ENCODE measurements around the gene KPNA6.
"Not testable (repeated sequence)": the region's sequence is repeated elsewhere in the genome, so short reads cannot be mapped to it uniquely, and the experiment has no call there.

The KPNA6 gene

DNA sequence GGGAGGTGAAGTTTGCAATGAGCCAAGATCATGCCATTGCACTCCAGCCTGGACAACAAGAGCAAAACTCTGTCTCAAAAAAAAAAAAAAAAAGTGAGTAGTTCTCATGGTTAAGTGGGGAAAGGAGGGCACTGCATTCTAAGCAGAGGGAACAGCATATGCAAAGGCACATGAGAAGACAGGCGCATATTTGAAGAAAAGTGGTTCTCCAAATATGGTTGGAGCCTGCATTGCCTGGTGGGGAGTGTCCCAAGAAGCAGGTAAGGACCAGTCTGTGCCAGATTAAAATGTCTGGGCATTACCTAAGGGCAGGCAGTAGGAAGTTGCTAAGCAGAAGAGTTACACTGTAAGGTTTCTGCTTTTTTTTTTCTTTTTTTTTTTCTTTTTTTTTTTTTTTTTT is 2.5 kb upstream of the KPNA6 start:
- H3K4ac ChIP-seq (ENCODE audit: low read depth, low read length), result no peak overlapping the region
- no peak overlapping the region for H2BK5ac ChIP-seq (ENCODE audit: low read length)
- no peak overlapping the region for H4K5ac ChIP-seq (ENCODE audit: low read length)
- H2BK120ac ChIP-seq (ENCODE audit: low read depth, low read length), result no peak overlapping the region
- H2AK5ac ChIP-seq (ENCODE audit: low read length), result no peak overlapping the region
- DNase-seq, result no peak
- no CpG with 5 or more reads among the region's 1 CpG for whole genome bisulfite sequencing (ENCODE audit: extremely low coverage, insufficient coverage, low lambda C conversion rate)
- H3K27me3 ChIP-seq (ENCODE audit: insufficient read depth, low read length, poor library complexity), result no peaks in the 10 kb centered on the region
- no peaks in the 10 kb centered on the region for H3K36me3 ChIP-seq (ENCODE audit: control insufficient read depth, insufficient read depth, low read length)
- no peaks in the 10 kb centered on the region for H3K4me1 ChIP-seq (ENCODE audit: control insufficient read depth, low read depth, low read length)
- H2BK15ac ChIP-seq (replicated peaks; ENCODE audit: low read depth), result no peak overlapping the region
- H4K8ac ChIP-seq (ENCODE audit: low read depth, low read length), result no peak overlapping the region
- H3K27ac ChIP-seq (ENCODE audit: low read depth, low read length), result no peak overlapping the region
- H3K9ac ChIP-seq (ENCODE audit: low read length), result no peak overlapping the region
- no peak overlapping the region for H3K4me3 ChIP-seq (ENCODE audit: low read length)
- H3K18ac ChIP-seq (ENCODE audit: low read length), result no peak overlapping the region
- H3K56ac ChIP-seq (ENCODE audit: low read length), result no peak overlapping the region
- peaks cover 5% of the 10 kb centered on the region for H3K79me1 ChIP-seq (ENCODE audit: low read length)
- H3K4me2 ChIP-seq (ENCODE audit: low read length), result no peak overlapping the region
- H3K23ac ChIP-seq (ENCODE audit: low read length), result no peak overlapping the region
- H3K79me2 ChIP-seq (ENCODE audit: control insufficient read depth, insufficient read depth, low read length), result peaks cover 22% of the 10 kb centered on the region

DNA sequence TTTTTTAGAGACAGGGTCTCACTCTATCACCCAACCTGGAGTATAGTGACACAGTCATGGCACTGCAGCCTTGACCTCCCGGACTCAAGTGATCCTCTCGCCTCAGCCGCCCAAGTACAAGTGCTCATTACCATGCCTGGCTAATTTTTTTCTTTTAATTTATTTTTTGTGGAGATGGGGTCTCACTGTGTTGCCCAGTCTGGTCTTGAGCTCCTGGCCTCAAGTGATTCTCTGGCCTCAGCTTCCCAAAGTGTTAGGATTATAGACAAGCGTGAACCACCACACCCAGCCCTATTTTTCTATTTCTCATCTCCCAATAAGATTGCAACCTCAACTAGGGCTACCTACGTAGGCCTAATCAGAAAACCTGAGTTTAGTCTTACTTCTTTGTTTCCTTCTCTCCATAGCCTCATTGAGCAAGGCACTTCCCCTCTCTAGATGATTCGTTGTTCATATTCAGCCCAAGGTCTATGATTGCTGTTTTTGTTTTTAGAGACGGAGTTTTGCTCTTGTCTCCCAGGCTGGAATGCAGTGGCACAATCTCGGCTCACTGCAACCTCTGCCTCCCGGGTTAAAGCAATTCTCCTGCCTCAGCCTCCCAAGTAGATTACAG is 1.1 kb upstream of the KPNA6 start:
- Histone ChIP-seq H3K79me2 (ENCODE audit: control insufficient read depth, insufficient read depth, low read length) (peaks cover 34% of the 10 kb centered on the region), H2BK120ac (ENCODE audit: low read depth, low read length) (no peak overlapping the region), H3K27ac (ENCODE audit: low read depth, low read length) (no peak overlapping the region), H2BK5ac (ENCODE audit: low read length) (no peak overlapping the region), H3K4me3 (ENCODE audit: low read length) (no peak overlapping the region), H3K79me1 (ENCODE audit: low read length) (peaks cover 7% of the 10 kb centered on the region), H3K9ac (ENCODE audit: low read length) (no peak overlapping the region), H3K4ac (ENCODE audit: low read depth, low read length) (no peak overlapping the region), H3K4me2 (ENCODE audit: low read length) (no peak overlapping the region), H3K56ac (ENCODE audit: low read length) (no peak overlapping the region), H4K5ac (ENCODE audit: low read length) (no peak overlapping the region), H3K36me3 (ENCODE audit: control insufficient read depth, insufficient read depth, low read length) (no peaks in the 10 kb centered on the region), H3K4me1 (ENCODE audit: control insufficient read depth, low read depth, low read length) (no peaks in the 10 kb centered on the region), H3K23ac (ENCODE audit: low read length) (no peak overlapping the region), H3K18ac (ENCODE audit: low read length) (no peak overlapping the region), H3K27me3 (ENCODE audit: insufficient read depth, low read length, poor library complexity) (no peaks in the 10 kb centered on the region), H2BK15ac (replicated peaks; ENCODE audit: low read depth) (no peak overlapping the region), H4K8ac (ENCODE audit: low read depth, low read length) (no peak overlapping the region), H2AK5ac (ENCODE audit: low read length) (no peak overlapping the region)
- no peak for DNase-seq
- WGBS (ENCODE audit: extremely low coverage, insufficient coverage, low lambda C conversion rate), result no CpG with 5 or more reads among the region's 9 CpGs

DNA sequence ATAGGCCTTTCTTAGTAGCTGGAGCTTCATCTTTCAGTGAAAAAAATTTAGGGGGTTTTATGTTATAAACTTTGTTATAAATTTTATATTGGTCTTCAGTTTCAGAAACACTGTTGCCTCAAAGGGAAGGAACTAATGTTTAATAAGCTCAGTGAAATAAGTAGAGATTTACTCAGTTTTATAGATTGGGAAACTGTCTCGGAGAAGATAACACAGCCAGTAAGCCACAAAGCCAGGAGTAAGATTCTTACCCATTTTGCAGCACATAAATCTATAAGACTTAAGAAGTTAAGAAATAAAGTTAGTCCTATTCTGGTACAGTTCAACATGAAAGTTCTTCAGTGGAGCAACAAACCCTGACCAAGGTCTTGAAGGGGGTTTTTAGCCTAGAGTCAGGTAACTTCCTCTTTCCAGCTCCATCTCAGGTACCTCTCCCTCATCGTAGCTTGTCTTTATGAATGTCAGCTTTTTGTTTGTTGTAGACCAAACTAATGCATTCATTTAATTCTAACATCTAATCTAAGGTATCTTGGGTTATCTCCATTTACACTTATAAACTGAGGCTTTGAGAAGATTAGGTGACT is 3.3 kb downstream of the KPNA6 start:
- Histone ChIP-seq H3K79me2 (ENCODE audit: control insufficient read depth, insufficient read depth, low read length) (peaks cover 59% of the 10 kb centered on the region), H2BK120ac (ENCODE audit: low read depth, low read length) (no peak overlapping the region), H2AK5ac (ENCODE audit: low read length) (no peak overlapping the region), H4K8ac (ENCODE audit: low read depth, low read length) (no peak overlapping the region), H4K5ac (ENCODE audit: low read length) (no peak overlapping the region), H3K9ac (ENCODE audit: low read length) (no peak overlapping the region), H3K4me1 (ENCODE audit: control insufficient read depth, low read depth, low read length) (no peaks in the 10 kb centered on the region), H3K18ac (ENCODE audit: low read length) (no peak overlapping the region), H3K79me1 (ENCODE audit: low read length) (peaks cover 8% of the 10 kb centered on the region), H2BK15ac (replicated peaks; ENCODE audit: low read depth) (no peak overlapping the region), H2BK5ac (ENCODE audit: low read length) (no peak overlapping the region), H3K27me3 (ENCODE audit: insufficient read depth, low read length, poor library complexity) (no peaks in the 10 kb centered on the region), H3K36me3 (ENCODE audit: control insufficient read depth, insufficient read depth, low read length) (no peaks in the 10 kb centered on the region), H3K27ac (ENCODE audit: low read depth, low read length) (no peak overlapping the region), H3K4ac (ENCODE audit: low read depth, low read length) (no peak overlapping the region), H3K56ac (ENCODE audit: low read length) (no peak overlapping the region), H3K4me3 (ENCODE audit: low read length) (no peak overlapping the region), H3K4me2 (ENCODE audit: low read length) (no peak overlapping the region), H3K23ac (ENCODE audit: low read length) (no peak overlapping the region)
- DNase-seq, result no peak
- no CpG with 5 or more reads among the region's 2 CpGs for WGBS (ENCODE audit: extremely low coverage, insufficient coverage, low lambda C conversion rate)

DNA sequence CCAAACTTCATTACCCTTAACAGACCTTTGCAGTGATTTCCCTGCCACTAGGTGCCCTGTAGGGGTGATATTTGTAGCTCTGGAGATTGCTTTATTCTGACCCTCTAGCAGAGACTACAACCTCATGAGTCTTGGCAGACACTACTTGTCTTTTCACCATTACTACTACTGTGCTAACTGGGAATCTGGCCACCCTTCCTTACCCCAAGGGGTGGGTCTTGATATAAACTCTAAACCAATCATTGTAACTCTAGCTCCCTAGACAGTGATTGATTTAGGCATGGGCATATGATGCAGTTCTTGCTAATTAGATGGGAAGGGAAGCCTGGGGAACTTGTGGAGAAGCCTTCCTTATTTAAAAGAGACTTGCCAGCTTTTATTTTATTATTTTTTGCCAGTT is 3.9 kb downstream of the KPNA6 start:
- Histone ChIP-seq H3K36me3 (ENCODE audit: control insufficient read depth, insufficient read depth, low read length) (no peaks in the 10 kb centered on the region), H3K79me1 (ENCODE audit: low read length) (peaks cover 9% of the 10 kb centered on the region), H3K4me3 (ENCODE audit: low read length) (no peak overlapping the region), H3K4ac (ENCODE audit: low read depth, low read length) (no peak overlapping the region), H3K56ac (ENCODE audit: low read length) (no peak overlapping the region), H3K9ac (ENCODE audit: low read length) (no peak overlapping the region), H3K23ac (ENCODE audit: low read length) (no peak overlapping the region), H4K5ac (ENCODE audit: low read length) (no peak overlapping the region), H3K27ac (ENCODE audit: low read depth, low read length) (no peak overlapping the region), H2BK5ac (ENCODE audit: low read length) (no peak overlapping the region), H2AK5ac (ENCODE audit: low read length) (no peak overlapping the region), H3K79me2 (ENCODE audit: control insufficient read depth, insufficient read depth, low read length) (peaks cover 63% of the 10 kb centered on the region), H3K18ac (ENCODE audit: low read length) (no peak overlapping the region), H3K4me2 (ENCODE audit: low read length) (no peak overlapping the region), H4K8ac (ENCODE audit: low read depth, low read length) (no peak overlapping the region), H3K4me1 (ENCODE audit: control insufficient read depth, low read depth, low read length) (no peaks in the 10 kb centered on the region), H2BK120ac (ENCODE audit: low read depth, low read length) (no peak overlapping the region), H2BK15ac (replicated peaks; ENCODE audit: low read depth) (no peak overlapping the region), H3K27me3 (ENCODE audit: insufficient read depth, low read length, poor library complexity) (no peaks in the 10 kb centered on the region)
- DNase-seq, result peak; percentile 23

DNA sequence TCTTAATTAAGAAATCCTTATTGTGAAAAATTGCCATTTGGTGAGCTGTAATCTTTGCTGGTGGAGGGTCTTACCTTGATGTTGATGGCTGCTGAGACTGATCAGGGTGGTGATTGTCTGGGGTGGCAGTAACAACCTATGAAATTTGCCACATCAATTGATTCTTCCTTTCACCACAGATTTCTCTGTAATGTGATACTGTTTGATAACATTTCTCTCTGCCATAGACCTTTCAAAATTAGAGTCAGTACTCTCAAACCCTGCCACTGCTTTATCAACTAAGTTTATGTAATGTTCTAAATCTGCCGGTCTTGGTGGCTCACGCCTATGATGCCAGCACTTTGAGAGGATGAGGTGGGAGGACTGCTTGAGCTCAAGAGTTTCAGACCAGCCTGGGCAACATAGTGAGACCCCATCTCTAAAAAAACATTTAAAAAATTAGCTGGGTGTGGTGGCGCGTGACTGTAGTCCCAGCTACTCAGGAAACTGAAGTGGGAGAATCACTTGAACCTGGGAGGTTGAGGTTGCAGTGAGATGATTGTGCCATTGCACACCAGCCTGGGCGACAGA is 5.0 kb downstream of the KPNA6 start:
- no peak overlapping the region for H2BK5ac ChIP-seq (ENCODE audit: low read length)
- no CpG with 5 or more reads among the region's 5 CpGs for WGBS (ENCODE audit: extremely low coverage, insufficient coverage, low lambda C conversion rate)
- H2BK15ac ChIP-seq (replicated peaks; ENCODE audit: low read depth), result no peak overlapping the region
- no peak overlapping the region for H2AK5ac ChIP-seq (ENCODE audit: low read length)
- no peaks in the 10 kb centered on the region for H3K4me1 ChIP-seq (ENCODE audit: control insufficient read depth, low read depth, low read length)
- no peak overlapping the region for H3K56ac ChIP-seq (ENCODE audit: low read length)
- no peak overlapping the region for H3K4ac ChIP-seq (ENCODE audit: low read depth, low read length)
- H3K4me2 ChIP-seq (ENCODE audit: low read length), result no peak overlapping the region
- no peak overlapping the region for H2BK120ac ChIP-seq (ENCODE audit: low read depth, low read length)
- no peak overlapping the region for H4K8ac ChIP-seq (ENCODE audit: low read depth, low read length)
- H4K5ac ChIP-seq (ENCODE audit: low read length), result no peak overlapping the region
- no peak overlapping the region for H3K27ac ChIP-seq (ENCODE audit: low read depth, low read length)
- H3K18ac ChIP-seq (ENCODE audit: low read length), result no peak overlapping the region
- no peak overlapping the region for H3K9ac ChIP-seq (ENCODE audit: low read length)
- H3K79me2 ChIP-seq (ENCODE audit: control insufficient read depth, insufficient read depth, low read length), result peaks cover 65% of the 10 kb centered on the region
- no peaks in the 10 kb centered on the region for H3K36me3 ChIP-seq (ENCODE audit: control insufficient read depth, insufficient read depth, low read length)
- H3K79me1 ChIP-seq (ENCODE audit: low read length), result peaks cover 10% of the 10 kb centered on the region
- no peak for DNase-seq
- H3K23ac ChIP-seq (ENCODE audit: low read length), result no peak overlapping the region
- no peaks in the 10 kb centered on the region for H3K27me3 ChIP-seq (ENCODE audit: insufficient read depth, low read length, poor library complexity)
- H3K4me3 ChIP-seq (ENCODE audit: low read length), result no peak overlapping the region

DNA sequence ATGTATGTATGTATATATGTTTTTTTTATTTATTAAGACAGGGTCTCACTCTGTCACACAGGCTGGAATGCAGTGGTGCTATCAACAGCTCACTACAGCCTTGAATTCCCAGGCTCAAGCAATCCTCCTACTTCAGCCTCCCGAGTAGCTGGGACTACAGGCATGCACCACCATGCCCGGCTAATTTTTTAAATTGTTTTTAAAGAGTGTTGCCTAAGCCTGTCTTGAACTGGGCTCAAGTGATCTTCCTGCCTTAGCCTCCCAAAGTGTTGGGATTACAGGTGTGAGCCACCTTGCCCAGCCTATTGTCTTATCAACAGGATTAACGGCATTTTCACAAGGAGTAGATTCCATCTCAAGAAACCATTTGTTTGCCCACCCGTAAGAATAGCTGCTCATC is 5.6 kb downstream of the KPNA6 start:
- H2AK5ac ChIP-seq (ENCODE audit: low read length); H2BK120ac ChIP-seq (ENCODE audit: low read depth, low read length); H3K18ac ChIP-seq (ENCODE audit: low read length); H3K27ac ChIP-seq (ENCODE audit: low read depth, low read length); H3K4me3 ChIP-seq (ENCODE audit: low read length); H2BK5ac ChIP-seq (ENCODE audit: low read length); H3K4me1 ChIP-seq (ENCODE audit: control insufficient read depth, low read depth, low read length); H4K5ac ChIP-seq (ENCODE audit: low read length); H3K4ac ChIP-seq (ENCODE audit: low read depth, low read length); H3K79me1 ChIP-seq (ENCODE audit: low read length); H3K36me3 ChIP-seq (ENCODE audit: control insufficient read depth, insufficient read depth, low read length); H3K27me3 ChIP-seq (ENCODE audit: insufficient read depth, low read length, poor library complexity); DNase-seq; H3K23ac ChIP-seq (ENCODE audit: low read length); H3K9ac ChIP-seq (ENCODE audit: low read length); H4K8ac ChIP-seq (ENCODE audit: low read depth, low read length); H3K56ac ChIP-seq (ENCODE audit: low read length); H3K4me2 ChIP-seq (ENCODE audit: low read length); H2BK15ac ChIP-seq (replicated peaks; ENCODE audit: low read depth): not testable (repeated sequence)
- H3K79me2 ChIP-seq (ENCODE audit: control insufficient read depth, insufficient read depth, low read length), result peaks cover 63% of the 10 kb centered on the region
- WGBS (ENCODE audit: extremely low coverage, insufficient coverage, low lambda C conversion rate), result no CpG with 5 or more reads among the region's 4 CpGs
